Panc1 (cell line): ENCODE data around the gene DACH1. TPM values are rescaled to one million over a fixed set of nuclear protein-coding genes. Genes with fewer than 3 reads are reported as not detected.

ENCODE experiments used
- ATAC-seq: fragments of 200-7000 bp; cut with Tn5 transposase; 2 replicates; pipeline ENCODE4 v1.9.1; 2020; ENCODE audit warnings: mild to moderate bottlenecking, moderate library complexity
- BruUV-seq: library from RNA; stranded (reverse); fragments of 400-500 nt; replicated peaks from 2 replicates; lab custom pipeline; 2021; lab: Mats Ljungman, UMichigan
- CTCF ChIA-PET: fragments of 300-600 bp; sonication (Branson Sonifier 250); formaldehyde crosslinking; loops from one replicate; lab custom pipeline; 2022; ENCODE audit warnings: antibody characterized with exemption; lab: Charles Lee
- POLR2A ChIA-PET: fragments of 300-600 bp; sonication (Branson Sonifier 250); formaldehyde crosslinking; loops from one replicate; lab custom pipeline; 2022; ENCODE audit warnings: antibody characterized with exemption; lab: Charles Lee
- DNase-seq: peaks from one replicate; pipeline ENCODE4 v3.0.0-alpha.2; 2010; ENCODE audit warnings: low read depth, low spot score
- H3K27ac ChIP-seq: 2 replicates; pipeline ENCODE4 v1.5.1; 2011; ENCODE audit warnings: mild to moderate bottlenecking, low read length, inconsistent platforms
- H3K27me3 ChIP-seq: fragments of 200-500 bp; sonication (Bioruptor generic); 2 replicates; pipeline ENCODE4 v1.6.0; 2014; ENCODE audit warnings: low read length, inconsistent platforms; ENCODE audit not compliant: control insufficient read depth, insufficient read depth
- H3K36me3 ChIP-seq: fragments of 200-500 bp; sonication (Bioruptor generic); 2 replicates; pipeline ENCODE4 v1.5.1; 2014; ENCODE audit warnings: inconsistent platforms, mild to moderate bottlenecking, low read length, moderate library complexity; ENCODE audit not compliant: control insufficient read depth, insufficient read depth
- H3K4me1 ChIP-seq: 2 replicates; pipeline ENCODE4 v1.5.1; 2011; ENCODE audit warnings: inconsistent platforms, mild to moderate bottlenecking, low read length, moderate library complexity; ENCODE audit not compliant: control insufficient read depth, insufficient read depth
- H3K4me3 ChIP-seq, 2 experiments: 2 replicates each; pipeline ENCODE4 v1.5.1; 2011 to 2012; ENCODE audit warnings: low read depth in 2 of 2, low read length in 2 of 2, mild to moderate bottlenecking in 2 of 2, inconsistent platforms in 1 of 2, moderate library complexity in 1 of 2
- H3K9me3 ChIP-seq: fragments of 200-500 bp; sonication (Bioruptor generic); 2 replicates; pipeline ENCODE4 v1.5.1; 2014; ENCODE audit warnings: low read depth, mild to moderate bottlenecking, inconsistent platforms, low read length, moderate library complexity; ENCODE audit not compliant: control insufficient read depth, insufficient read depth
- CTCF ChIP-seq: fragments of 450-650 bp; IDR thresholded peaks from 2 replicates; pipeline ENCODE4 v1.5.1; 2017; ENCODE audit warnings: mild to moderate bottlenecking
- POLR2AphosphoS5 ChIP-seq: IDR thresholded peaks from 2 replicates; pipeline ENCODE4 v1.6.1; 2012; ENCODE audit warnings: mild to moderate bottlenecking, low read depth, low read length, moderate library complexity
- REST ChIP-seq, 2 experiments: IDR thresholded peaks; 2 replicates each; pipeline ENCODE4 v1.6.1; 2011 to 2012; ENCODE audit warnings: low read depth in 2 of 2, control low read depth in 1 of 2, low read length in 1 of 2, mild to moderate bottlenecking in 1 of 2, moderate library complexity in 1 of 2; ENCODE audit not compliant: insufficient read depth in 1 of 2
- SIN3A ChIP-seq: IDR thresholded peaks from 2 replicates; pipeline ENCODE4 v1.6.1; 2012; ENCODE audit warnings: low read depth, mild to moderate bottlenecking, low read length, moderate library complexity, borderline replicate concordance; ENCODE audit not compliant: insufficient read depth
- TCF7L2 ChIP-seq: IDR thresholded peaks from 2 replicates; pipeline ENCODE4 v1.6.1; 2011; ENCODE audit warnings: mild to moderate bottlenecking, low read depth, low read length, inconsistent platforms
- in situ Hi-C: cut with HindIII; loops from 2 replicates; pipeline ENCODE4 v1.10.0; 2016; ENCODE audit warnings: low sequenced_read_pairs, low pct_unique_long_range_greater_than_20kb
- intact Hi-C: fragments of 100-400 bp; cut with micrococcal nuclease; formaldehyde crosslinking; loops from one replicate; pipeline ENCODE4 v1.10.0; 2022; ENCODE audit not compliant: unreplicated experiment
- total RNA-seq: library from RNA; stranded (reverse); gene quantifications from one replicate; pipeline ENCODE4 v1.2.1, GENCODE V29; 2021; ENCODE audit not compliant: unreplicated experiment

The DACH1 gene
- total RNA-seq, 1 experiment from 2014 or later = 0.54 TPM

- Histone ChIP-seq H3K4me1 (no peaks in the 10 kb centered on the region), H3K36me3 (no peaks in the 10 kb centered on the region), H3K9me3 (no peaks in the 10 kb centered on the region), H3K4me3 (no peak overlapping the region), H3K27me3 (no peaks in the 10 kb centered on the region), H3K27ac (no peak overlapping the region)
- in situ Hi-C loops (no loop called here), intact Hi-C loops (no loop called here)
- TF ChIP-seq CTCF (no peak), SIN3A (no peak), TCF7L2 (no peak), POLR2AphosphoS5 (no peak)
- ChIA-PET CTCF (no interaction called here), POLR2A (no interaction called here)
- no TSS peak for BruUV-seq
- no peak for ATAC-seq
- DNase-seq = no peak
Observed at GRCh38 chr13:71771144-71771543, 95.9 kb downstream of the DACH1 start.

GRCh38 chr13:71770710-71771109 is 96.3 kb downstream of the DACH1 start:
- no TSS peak for BruUV-seq
- Histone ChIP-seq H3K9me3 (no peaks in the 10 kb centered on the region), H3K27me3 (no peaks in the 10 kb centered on the region), H3K4me3 (no peak overlapping the region), H3K4me1 (no peaks in the 10 kb centered on the region), H3K36me3 (no peaks in the 10 kb centered on the region), H3K27ac (no peak overlapping the region)
- DNase-seq (no peak), ATAC-seq (no peak)
- TF ChIP-seq CTCF (no peak), TCF7L2 (no peak), SIN3A (no peak), REST (IDR thresholded peaks at IDR 0.05; ENCODE audit: insufficient read depth in 1 of 2, low read depth in 2 of 2, low read length in 1 of 2) (no peak), POLR2AphosphoS5 (no peak)
- POLR2A ChIA-PET = no interaction called here
- CTCF ChIA-PET = no interaction called here
- in situ Hi-C loops (no loop called here), intact Hi-C loops (no loop called here)
